Hematopoietic multipotent progenitor cell (in vitro differentiated cells): ENCODE results near the gene PHLDB2. TPM values are rescaled to one million over a fixed set of nuclear protein-coding genes. Genes with fewer than 3 reads are reported as not detected.
A peak's percentile ranks its signal among the peaks of the same experiment; 100 is the strongest.

Source experiments
- DNase-seq, 3 donors: peaks; one replicate each; pipeline ENCODE4 v3.0.0-alpha.2; 2011 to 2015; ENCODE audit warnings: low read depth in 2 of 3, low spot score in 2 of 3
- total RNA-seq: library from RNA; depleted of rRNA; stranded (reverse); fragments of >200 nt; gene quantifications from one replicate; pipeline ENCODE4 v1.2.3, GENCODE V29; 2012

Gene PHLDB2
- total RNA-seq, 1 donor, result 4.8 TPM

GRCh38 chr3:112011376-112011940 lies 152.4 kb downstream of the PHLDB2 start:
- no peak for DNase-seq

- no peak for DNase-seq
These were observed 153.3 kb downstream of the PHLDB2 start for GRCh38 chr3:112012205-112012992.

GRCh38 chr3:112013058-112013783 lies 154.2 kb downstream of the PHLDB2 start:
- peak; percentile 25 to 77 (median 54) for DNase-seq

- DNase-seq, result no peak
These were observed 154.7 kb downstream of the PHLDB2 start for GRCh38 chr3:112013784-112014143.

- no peak for DNase-seq
These were observed 158.0 kb downstream of the PHLDB2 start for GRCh38 chr3:112017091-112017490.

GRCh38 chr3:112018712-112019111 lies 159.6 kb downstream of the PHLDB2 start:
- no peak for DNase-seq

- no peak for DNase-seq
These were observed 160.7 kb downstream of the PHLDB2 start for GRCh38 chr3:112019716-112020115.

- DNase-seq, result no peak
These were observed 161.6 kb downstream of the PHLDB2 start for GRCh38 chr3:112020674-112021085.

Other genes with a start within 250 kb of the PHLDB2 start
- 2.2 TPM for gene PLCXD2, start 184.6 kb upstream of the PHLDB2 start, total RNA-seq
- 29.6 TPM for gene ABHD10, start 119.8 kb downstream of the PHLDB2 start, total RNA-seq
- gene TAGLN3, start 139.7 kb downstream of the PHLDB2 start, total RNA-seq, result not detected
- gene TMPRSS7, start 175.5 kb downstream of the PHLDB2 start, total RNA-seq, result not detected
- 0.27 TPM for gene C3orf52, start 227.1 kb downstream of the PHLDB2 start, total RNA-seq